Stimulated activated CD8-positive, alpha-beta memory T cell treated with anti-CD3 and anti-CD28 coated beads, Interleukin-4, amount 100 ng/mL, for 4 hours (primary cell): ENCODE measurements around the gene ARHGEF9.

ENCODE experiments used
- DNase-seq, 2 donors: peaks; one replicate each; pipeline ENCODE4 v3.0.0-alpha.2; 2020; ENCODE audit warnings: low read depth in 2 of 2, low spot score in 1 of 2

ARHGEF9 gene

DNA sequence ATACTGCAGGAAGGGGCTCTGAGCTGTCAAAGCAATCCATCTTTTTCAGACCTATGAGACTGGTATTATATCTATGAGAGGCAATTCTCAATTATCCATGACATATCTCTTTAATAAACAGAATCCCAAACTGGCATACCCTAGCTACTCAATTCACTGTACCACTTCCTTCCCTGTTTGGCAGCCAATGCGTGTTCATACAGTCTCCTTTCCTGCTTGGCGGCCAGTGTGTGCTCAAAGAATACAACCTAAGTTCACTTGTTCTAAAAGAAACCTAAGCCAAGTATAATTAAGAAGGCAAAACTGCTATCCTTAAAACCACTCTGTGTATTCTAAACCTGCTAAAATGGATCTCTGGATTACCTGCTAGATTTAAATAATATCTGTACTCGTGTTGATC is 38.3 kb downstream of the ARHGEF9 start:
- DNase-seq = no peak

GRCh38 chrX:63746278-63746677 is 38.7 kb downstream of the ARHGEF9 start:
- DNase-seq = no peak

DNA sequence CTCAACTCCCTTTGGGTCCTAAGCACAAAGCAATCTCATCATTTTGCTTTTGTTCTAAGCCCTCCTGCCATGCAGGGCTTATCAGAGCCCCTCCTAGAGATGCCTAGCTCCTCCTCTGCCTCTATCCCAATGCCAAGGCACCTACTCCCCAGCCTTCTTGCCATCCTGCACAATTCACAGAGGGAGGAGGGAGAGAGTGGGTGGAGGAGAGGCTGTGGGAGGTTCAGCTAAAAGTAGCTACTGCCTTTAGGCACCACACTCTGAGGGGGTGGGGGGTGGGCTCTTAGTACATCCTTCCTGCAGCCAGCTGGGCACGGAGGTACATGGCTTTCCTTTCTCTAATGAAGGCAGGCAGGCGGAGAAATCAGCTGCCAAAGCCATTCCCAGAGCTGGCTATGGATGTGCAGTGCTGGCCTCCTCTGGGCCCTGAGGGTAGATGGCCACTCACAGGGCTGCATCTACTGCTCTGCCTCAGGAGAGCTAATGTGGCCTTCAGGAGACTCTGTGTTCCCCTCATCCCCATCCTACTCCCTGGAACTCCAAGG is 40.1 kb downstream of the ARHGEF9 start:
- no peak for DNase-seq

- no peak for DNase-seq
Measured at GRCh38 chrX:63743596-63743995, 41.4 kb downstream of the ARHGEF9 start.

GRCh38 chrX:63740382-63740781 is 44.6 kb downstream of the ARHGEF9 start:
- no peak for DNase-seq

DNA sequence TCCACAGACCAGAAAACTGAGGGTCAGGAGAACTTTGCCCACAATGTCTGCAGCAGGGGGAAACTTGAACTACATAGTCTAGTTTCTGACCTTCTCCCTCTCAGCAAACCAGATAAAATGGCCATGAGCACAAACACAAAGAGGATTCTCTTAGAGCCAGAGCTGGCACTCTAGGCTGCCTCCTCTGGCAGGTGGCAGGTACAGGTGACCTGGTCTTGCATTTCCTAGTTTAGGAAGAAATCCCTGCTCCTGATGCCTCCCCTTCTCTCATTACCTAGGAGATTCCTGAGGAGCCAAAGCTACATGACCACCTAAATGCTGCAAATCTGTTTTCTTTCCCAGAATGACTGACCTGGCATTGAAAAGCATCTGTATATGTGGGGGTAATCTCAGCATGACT is 45.1 kb downstream of the ARHGEF9 start:
- no peak for DNase-seq

DNA sequence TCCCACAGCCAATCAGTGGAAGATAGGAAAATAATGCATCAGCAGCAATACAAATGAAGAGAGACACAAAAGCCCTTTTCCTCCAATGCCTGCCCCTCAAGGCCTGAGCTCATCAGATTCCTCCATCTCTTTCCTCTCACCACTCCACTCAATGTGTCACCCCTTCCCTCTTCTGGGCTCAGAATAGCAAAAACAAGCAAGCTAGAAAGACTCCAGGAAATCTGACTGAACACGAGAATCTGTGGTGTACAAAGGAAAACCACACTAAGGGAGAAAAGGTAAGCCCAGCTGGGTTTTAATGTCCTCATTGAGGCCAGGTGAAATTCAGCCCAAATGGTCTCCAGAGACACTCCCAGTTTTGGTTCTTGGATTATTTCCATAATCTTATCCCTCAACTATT is 46.3 kb downstream of the ARHGEF9 start:
- no peak for DNase-seq

DNA sequence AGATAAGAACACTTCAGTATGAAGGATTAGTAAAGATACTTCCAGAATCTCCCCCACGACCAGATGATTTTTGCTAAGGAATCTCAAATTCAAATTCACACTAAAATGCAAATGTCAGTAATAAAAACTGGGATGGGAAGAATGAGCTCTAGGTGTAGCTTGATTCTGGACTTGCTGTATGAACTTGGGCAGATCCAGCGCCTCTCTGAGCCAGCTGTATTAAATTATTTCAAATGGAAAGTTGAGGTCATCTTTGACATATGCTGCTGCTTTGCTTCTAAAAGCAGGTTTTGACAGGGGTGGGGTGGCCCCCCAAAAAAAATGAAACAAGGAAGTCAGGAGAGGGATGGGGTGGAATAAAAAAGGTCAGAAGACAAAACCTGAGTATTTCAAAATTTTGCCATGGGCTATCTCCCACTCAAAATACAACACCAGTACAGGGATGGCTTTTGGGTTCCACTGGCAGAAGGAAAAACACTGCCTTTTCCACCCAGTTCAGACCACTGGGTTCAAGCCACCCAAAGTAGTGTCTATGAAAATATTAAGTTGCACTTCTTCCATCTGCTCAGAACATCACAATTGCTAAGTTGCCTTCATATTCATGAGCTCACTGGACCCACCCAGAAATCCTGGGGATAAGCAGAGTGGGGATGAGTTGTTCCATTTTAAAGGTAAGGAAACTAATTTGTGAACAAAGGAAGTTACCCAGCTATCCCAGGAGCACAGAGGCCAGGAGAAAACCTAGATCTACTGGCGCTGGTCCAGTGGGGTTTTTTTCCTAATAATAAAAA is 47.7 kb downstream of the ARHGEF9 start:
- DNase-seq = no peak

DNA sequence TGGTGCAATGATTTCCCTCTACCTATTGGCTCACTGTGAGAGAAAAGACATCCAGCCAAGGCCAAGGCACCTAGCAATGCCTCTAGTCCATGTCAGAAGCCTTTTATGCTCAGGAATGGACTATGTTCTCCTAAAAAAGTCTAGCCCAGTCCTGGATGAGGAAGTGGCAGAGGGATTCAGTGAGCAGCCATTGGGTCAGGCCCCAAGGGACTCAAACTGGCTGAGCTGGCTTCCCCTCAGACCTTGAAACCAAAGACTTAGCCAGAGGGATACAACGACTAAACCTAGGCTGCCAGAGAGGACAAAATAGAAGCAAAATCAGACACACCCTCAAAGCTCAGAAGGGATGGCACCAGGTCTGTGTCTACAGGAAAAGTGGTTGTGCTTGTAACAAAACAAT is 49.1 kb downstream of the ARHGEF9 start:
- DNase-seq = no peak

DNA sequence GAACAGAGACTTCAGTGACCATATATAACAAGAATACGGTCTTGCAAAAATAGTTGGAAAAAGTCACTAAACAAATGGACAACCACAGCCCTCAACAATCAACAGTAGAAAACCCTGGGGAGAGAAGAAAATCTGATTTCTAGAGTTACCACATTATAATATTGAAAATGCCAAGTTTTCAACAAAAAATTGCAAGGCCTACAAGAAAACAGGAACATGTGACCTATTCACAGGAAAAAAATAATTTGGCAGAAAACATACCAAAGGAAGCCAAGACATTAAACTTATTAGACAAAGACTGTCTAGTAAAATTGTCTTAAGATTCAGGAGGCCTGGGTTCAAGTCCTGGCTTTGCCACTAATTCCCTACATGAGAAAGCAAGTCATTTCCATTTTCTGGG is 64.7 kb downstream of the ARHGEF9 start:
- DNase-seq = no peak

DNA sequence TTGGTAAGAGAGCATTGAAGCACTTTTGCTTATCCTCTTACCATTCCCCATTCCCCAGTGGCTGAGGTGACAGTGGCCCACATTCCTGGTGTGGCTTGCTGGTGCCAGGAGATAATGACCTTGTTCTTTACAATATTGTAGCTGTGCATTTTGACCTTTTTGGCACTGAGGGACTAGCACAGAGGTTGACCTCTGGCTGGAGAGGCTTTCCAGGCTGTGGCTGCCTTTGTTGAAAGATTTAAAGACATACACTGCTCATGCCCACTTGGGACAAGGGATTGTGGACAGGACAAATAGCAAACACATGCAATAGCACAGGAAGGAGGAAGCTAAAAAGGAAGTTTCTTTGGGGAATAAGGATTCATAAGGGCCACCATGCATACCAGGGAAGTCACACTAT is 65.4 kb downstream of the ARHGEF9 start:
- no peak for DNase-seq

GRCh38 chrX:63718010-63718694 is 66.9 kb downstream of the ARHGEF9 start:
- DNase-seq = no peak

- DNase-seq = no peak
Measured at GRCh38 chrX:63713526-63713925, 71.5 kb downstream of the ARHGEF9 start.

DNA sequence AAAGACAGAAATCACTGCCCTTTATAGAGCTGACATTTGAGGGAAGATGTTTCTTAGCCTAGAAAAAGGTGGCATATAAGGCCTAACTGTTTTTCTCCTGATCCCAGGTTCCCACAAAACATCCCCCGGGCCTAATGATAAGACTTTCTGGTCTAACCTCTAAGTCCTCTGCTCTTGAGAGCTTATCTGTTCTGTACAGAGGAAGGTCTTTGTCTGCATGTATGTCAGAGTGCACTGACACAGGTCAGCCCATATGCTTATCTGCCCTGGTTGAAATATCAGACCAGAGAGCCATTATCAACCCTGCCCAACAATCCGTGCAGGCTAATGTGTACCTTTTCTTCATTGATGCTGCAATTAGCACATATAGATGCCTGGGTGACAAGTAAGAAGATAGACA is 76.2 kb downstream of the ARHGEF9 start:
- no peak for DNase-seq

DNA sequence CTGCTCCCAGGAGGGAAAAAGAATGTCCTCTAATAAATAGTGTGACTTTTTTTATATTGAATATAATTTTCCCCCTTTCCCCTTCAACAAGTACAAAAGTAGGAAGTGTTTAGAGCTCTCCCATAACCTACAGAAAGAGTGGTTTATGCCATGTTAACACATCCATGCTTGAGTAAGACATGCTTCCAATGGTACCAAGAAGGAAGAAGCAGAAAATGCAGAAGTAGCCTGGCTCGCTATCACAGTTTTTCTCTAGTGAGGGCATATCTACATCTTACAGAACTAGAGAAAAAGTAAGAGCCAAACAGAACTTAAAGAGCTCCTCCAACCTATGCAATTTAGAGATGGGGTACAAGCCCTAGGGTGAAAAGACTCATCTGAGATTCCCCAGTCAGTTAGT is 82.5 kb downstream of the ARHGEF9 start:
- no peak for DNase-seq

DNA sequence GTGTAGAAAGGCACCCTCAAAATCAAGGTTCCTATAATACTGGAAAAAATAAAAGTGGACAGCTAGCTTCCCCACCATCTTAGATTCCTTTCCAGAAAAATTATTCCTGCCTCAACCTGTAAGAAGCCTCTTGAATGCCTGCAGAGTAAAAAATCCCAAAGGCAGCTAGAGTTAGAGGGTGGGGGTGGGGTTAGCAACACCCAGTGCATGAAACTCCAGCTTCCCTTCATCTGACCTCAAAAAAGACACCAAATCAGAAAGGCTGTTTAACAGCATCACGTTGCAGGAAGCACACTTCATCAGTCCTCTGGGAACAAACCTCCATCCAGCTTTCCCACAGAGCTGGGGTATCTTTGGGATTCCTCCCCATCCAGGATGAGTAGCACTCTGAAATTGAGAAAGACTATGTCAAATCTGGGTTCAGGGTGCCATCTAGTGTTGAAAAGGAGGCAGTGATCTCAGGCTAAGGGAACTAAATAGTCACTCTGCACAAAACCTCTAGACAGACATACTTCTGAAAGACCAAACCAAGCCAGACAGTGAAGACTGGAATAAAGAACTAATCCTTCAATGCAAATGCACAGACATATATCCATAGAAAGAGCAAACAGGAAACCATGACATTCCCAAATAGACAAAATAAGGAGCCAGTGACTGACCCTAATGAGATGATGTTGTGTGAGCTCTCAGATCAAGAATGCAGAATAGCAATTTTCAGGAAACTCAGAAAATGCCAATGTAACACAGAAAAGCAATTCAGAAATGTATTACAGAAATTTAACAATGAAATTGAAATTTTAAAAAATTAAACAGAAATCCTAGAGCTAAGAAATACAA is 97.9 kb downstream of the ARHGEF9 start:
- no peak for DNase-seq

DNA sequence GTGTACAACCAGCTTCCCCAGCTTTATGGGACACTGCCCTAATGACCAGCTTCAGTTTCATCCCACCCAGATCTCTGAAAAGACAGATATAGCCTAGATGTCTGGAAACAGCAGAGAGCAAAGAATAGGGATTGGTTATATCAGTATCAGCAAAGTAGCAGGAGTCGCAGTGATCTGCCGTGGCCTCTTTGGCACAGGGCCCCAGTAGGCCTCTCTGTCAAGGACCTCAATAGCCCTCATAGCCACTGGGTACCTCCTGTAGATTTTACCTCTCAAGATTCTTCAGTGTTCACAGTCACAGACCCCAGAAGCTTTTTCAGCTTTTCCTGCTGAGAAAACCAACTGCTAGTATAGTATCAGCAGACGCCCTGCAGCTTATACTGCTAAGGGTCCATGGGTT is 104.6 kb downstream of the ARHGEF9 start:
- no peak for DNase-seq

DNA sequence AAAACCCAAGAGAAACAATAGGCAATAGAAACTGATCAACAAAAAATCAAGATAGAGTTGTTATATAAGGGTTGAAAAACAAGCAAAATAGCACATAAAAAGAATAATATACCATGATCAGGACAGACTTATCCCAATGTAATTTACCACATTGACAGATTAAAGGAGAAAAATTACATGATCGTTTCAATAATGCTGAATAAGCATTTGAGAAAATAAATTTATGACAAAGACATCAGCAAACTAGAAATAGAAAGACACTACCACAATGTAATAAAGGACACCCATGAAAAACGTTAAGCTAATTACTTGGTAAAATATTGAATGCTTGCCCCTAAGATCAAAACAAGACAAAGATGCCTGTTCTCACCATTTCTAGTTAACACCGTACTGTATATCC is 105.6 kb downstream of the ARHGEF9 start:
- no peak for DNase-seq

DNA sequence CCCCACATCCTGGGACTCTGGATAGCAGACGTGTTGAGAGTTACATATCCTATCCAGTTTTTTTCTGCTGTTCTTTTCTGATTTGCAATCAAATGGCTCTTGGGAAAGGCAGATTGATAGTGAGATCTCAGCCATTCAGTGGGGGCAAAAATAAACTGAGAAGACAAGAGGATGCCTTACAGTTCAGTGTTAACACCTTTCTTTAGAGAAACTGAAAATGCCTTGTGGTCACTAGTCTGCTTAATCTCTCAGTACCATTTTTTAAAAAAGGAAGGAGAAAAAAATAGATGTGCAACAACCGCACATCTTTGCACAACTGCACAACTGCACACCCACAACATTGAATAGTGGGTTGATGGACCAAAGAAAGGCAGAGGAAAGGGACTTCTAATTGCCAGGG is 109.3 kb downstream of the ARHGEF9 start:
- no peak for DNase-seq

DNA sequence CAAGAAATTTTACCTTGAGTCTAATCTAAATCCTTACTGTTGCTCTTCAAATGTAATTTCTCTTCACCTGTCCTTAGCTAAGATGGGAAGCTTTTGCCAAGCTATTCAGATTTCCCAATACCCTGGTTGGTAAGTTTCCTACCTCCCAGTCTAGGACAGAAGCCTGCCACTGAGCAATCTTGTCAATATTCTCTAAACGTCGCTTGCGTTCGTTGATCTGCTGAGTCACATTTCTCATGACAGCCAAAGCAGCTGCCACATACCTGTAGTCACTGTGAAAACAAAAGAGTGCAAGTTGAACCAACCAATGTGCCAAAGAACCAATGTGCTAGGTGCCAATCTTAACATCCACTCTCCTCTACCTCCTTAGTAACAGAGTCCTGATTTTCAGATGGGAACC is 111.1 kb downstream of the ARHGEF9 start:
- DNase-seq = no peak

DNA sequence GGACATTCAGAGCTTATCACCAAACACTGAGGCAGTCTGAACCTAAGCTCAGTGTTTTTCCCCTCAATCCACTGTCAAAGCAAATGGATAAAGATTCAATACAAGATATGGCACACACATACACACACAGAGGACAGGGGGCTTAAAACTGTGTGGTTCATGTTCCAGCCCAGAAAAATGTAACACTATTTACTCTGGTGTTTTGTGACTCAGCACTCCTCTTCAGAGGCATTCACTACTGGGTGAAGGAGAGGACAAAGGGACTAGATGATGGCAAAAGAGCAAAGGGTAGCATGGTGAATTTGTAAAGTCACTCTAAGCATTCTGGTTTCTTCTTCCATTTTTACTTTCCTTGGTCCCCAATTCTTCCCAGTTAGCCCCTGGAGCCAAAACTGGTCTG is 120.3 kb downstream of the ARHGEF9 start:
- no peak for DNase-seq

DNA sequence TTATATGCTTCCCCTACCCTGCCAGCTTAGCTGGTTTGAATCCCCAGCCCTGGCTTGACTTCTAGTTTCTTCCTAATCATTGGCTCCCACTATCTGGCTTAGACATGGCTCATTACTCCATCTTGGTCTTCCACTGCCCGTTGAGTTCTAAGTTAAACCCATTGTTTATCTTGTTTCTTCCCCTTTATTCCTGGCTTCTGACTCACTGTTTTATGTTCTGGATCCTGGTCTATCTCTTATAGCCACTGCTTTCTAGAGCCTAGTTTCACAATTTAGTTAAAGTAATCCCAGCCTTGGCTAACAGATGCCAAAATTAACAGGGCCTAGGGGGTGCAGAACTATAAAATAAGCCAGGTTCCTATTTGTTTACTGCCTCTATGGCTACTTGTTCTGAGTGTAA is 120.9 kb downstream of the ARHGEF9 start:
- DNase-seq = no peak
